GM21423 (cell line): ENCODE data around the gene RAD9A.
"Not testable (repeated sequence)": the region's sequence is repeated elsewhere in the genome, so short reads cannot be mapped to it uniquely, and the experiment has no call there.

Experiments used
- ATAC-seq: cut with Tn5 transposase; IDR thresholded peaks from one replicate; pipeline ENCODE4 v1.9.1; 2021; ENCODE audit warnings: mild to moderate bottlenecking, moderate library complexity; ENCODE audit not compliant: unreplicated experiment

RAD9A gene

DNA sequence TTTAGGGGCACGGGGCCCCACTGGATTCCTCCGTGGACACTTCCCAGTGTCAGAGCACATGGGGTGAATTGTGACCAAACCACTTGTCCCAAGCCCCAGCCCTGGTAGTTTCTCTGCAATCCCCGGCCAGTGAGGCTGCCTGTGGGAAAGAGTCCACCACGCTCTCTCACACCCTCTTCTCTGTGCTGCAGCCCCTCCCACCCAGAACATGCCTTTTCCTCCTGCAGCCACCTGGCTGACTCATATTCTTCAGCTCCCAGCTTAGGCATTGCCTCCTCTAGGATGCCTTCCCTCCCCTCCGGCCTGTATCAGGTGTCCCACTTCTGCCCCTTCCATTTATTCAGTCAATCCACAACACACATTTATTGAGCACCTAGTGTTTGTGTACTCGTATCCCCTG lies 31.1 kb downstream of the RAD9A start:
- ATAC-seq = no peak

DNA sequence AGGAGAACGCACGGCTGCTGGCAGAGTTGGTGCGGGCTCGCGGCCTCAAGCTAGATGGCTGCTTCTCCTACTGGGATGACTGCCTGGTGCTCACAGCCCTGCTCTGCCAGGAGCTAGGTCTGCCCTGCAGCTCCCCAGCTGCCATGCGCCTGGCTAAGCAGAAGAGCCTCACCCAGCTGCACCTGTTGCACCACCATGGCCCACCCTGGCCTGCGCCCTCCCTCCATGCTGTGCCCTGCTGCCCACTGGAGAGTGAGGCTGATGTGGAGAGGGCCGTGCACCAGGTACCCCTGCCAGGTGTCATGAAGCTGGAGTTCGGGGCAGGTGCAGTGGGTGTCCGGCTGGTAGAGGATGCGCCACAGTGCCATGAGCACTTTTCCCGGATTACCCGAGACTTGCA lies 31.7 kb downstream of the RAD9A start:
- ATAC-seq = no peak

DNA sequence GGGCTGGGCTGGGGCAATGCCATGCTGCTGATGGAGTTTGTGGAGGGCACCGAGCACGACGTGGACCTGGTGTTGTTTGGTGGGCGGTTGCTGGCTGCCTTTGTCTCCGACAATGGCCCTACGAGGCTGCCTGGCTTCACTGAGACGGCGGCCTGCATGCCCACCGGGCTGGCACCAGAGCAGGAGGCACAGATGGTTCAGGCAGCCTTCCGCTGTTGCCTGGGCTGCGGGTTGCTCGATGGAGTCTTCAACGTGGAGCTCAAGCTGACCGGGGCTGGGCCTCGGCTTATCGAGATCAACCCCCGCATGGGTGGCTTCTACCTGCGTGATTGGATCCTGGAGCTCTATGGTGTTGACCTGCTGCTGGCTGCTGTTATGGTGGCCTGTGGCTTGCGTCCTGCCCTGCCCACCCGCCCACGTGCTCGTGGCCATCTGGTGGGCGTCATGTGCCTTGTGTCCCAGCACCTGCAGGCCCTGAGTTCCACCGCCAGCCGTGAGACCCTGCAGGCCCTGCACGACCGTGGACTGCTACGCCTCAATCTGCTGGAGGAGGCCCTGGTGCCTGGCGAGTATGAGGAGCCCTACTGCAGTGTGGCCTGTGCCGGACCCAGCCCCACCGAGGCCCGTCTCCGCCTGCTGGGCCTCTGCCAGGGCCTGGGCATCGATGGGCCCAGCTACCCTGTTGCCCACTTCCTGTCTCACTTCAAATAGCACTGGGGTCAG lies 32.3 kb downstream of the RAD9A start:
- ATAC-seq = no peak

DNA sequence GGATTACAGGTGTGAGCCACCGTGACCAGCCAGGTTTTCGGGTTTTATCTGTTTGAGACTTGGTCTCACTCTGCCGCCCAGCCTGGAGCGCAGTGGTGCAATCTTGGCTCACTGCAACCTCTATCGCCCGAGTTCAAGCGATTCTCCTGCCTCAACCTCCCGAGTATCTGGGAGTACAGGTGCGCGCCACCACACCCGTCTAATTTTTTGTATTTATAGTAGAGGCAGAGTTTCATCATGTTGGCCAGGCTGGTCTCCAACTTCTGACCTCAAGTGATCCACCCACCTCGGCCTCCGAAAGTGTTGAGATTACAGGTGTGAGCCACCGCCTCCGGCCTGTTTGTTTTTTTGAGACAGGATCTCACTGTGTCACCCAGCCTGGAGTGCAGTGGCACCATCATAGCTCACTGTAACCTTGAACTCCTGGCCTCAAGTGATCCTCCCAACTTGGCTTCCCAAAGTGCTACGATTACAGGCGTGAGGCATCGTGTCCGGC lies 35.6 kb downstream of the RAD9A start:
- ATAC-seq = not testable (repeated sequence)

DNA sequence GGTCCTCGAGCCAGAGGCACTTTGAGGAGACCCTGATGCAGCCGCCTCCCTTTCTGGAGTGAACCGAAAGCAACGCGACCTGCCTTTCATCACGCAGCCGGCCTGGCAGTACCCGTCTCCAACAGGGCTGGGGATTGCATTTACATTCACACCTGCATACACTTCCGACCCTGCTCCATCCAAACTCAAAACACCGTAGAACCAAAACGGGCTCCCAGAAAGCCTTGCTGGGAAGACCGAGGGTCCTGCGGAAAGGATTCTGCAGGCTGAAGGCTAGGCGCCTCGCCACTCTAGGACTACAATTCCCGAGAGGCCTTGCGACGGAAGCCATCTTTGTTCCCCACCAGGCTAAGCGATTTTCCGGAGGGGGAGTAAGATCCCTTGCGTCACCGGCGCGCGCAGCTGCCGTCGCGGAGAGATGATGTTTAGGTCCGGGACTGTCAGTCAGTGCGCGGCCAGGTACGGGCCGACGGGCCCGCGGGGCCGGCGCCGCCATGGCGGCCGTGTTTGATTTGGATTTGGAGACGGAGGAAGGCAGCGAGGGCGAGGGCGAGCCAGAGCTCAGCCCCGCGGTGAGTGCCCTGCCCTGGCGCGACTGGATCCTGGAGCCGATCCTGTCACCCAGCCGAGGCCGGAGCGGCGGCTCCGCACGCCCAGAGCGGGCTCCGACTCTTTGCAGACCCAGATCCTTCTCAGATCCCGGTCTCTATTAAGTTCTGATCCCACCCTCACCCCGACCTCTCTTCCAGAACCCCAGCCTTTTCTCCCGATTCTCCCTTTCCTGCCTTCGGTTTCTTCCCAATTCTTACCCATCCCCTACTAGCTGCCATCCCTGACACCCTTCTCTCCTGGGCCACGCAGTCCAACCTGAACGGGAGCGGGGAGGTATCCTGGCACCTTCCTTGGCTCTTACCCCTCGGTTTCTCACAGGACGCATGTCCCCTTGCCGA lies 36.5 kb downstream of the RAD9A start, which contains the start of gene RPS6KB2:
TSS of gene RPS6KB2 (plus strand) at position 443 of the 950 bp plus-strand sequence. CDS start at position 495, 52 bp downstream.
- ATAC-seq = peak; percentile 79

DNA sequence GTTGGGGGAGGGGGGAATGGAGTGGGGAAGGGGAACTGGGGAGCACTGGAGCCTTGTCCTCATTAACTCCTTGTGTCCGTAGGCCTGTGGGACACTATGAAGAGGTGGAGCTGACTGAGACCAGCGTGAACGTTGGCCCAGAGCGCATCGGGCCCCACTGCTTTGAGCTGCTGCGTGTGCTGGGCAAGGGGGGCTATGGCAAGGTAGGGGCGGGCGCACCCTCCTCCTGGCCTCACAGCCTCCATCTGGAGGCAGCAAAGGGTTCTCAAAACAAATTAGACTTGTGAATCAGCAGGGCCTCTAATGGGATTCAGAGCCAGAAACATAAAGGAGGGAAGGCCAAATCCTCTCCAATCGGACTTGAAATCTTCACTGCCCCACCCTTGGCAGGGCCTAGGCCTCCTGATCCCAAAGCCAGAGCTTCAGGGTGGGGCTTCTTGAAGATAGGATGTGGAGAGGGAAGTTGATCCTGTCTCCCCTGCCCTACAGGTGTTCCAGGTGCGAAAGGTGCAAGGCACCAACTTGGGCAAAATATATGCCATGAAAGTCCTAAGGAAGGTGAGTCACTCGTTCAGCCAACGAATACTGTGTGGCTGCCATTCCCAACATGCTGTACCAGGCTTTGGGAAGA lies 37.4 kb downstream of the RAD9A start:
- no peak for ATAC-seq

DNA sequence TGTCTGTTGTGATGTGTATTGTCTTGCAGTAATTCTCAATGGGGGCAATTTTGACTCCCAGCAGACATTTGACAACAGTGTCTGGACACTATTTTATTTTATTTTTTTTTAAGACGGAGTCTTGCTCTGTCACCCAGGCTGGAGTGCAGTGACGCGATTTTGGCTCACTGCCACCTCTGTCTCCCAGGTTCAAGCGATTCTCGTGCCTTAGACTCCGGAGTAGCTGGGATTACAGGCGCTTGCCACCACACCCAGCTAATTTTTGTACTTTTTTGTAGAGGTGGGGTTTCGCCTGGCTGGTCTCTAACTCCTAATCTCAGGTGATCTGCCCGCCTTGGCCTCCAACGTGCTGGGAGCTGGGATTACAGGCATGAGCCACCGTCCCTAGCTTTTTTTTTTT lies 37.9 kb downstream of the RAD9A start:
- ATAC-seq = no peak

DNA sequence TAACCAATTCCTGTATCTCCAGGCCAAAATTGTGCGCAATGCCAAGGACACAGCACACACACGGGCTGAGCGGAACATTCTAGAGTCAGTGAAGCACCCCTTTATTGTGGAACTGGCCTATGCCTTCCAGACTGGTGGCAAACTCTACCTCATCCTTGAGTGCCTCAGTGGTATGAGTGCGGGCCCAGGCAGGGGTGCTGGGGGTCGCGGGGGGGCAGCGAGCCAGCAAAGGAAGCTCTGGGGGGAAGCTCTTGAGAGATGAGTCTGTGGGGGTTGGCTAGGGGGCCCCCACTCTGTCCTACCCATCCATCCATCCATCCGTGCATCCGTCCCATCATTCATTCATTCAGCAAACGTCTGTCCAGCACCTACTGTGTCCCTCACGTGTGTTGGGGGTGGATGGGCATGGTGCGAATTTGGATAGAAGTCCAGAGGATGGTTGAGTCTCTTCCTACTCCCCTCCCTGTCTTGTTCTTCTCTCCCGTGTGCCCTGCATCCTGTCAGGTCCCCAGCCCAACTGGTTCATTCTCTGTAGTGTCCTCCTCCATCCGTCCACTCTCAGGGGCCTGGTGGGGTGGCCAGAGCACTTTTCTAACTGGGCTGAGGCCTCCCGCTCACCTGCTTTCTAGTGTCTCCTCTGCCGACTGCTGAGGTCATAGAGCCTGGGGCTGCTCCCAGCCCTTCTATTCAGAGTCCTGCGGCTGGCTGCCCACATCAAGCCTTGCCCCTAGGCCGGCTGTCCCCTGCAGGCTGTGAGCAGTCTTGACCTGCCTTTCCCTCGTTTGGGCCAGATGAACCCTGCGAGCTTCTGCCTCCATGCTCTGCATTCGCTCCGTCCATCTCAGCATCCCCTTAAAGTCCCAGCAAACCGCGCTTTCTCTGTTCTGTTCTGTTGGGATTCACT lies 39.8 kb downstream of the RAD9A start:
- no peak for ATAC-seq

DNA sequence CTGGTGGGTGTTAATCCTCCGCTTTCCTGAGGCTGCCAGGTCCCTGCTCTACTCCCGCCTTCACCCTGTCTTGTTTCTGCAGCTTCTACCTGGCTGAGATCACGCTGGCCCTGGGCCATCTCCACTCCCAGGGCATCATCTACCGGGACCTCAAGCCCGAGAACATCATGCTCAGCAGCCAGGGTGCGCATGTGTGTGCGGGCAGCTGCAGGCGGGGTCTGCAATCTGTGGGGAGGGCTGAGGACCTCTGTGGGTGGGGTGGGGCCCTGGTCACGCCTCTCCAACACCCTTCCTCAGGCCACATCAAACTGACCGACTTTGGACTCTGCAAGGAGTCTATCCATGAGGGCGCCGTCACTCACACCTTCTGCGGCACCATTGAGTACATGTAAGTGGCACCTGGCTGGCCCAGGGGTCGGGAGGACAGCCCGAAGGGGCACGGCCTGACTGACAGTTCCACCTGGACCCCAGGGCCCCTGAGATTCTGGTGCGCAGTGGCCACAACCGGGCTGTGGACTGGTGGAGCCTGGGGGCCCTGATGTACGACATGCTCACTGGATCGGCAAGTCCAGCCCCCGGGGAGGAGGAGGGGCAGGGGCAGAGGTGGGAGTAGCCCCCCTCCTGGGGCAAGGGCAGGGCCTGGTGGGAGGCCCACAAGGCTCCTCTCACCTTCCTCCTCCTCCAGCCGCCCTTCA lies 41.0 kb downstream of the RAD9A start:
- ATAC-seq = no peak

DNA sequence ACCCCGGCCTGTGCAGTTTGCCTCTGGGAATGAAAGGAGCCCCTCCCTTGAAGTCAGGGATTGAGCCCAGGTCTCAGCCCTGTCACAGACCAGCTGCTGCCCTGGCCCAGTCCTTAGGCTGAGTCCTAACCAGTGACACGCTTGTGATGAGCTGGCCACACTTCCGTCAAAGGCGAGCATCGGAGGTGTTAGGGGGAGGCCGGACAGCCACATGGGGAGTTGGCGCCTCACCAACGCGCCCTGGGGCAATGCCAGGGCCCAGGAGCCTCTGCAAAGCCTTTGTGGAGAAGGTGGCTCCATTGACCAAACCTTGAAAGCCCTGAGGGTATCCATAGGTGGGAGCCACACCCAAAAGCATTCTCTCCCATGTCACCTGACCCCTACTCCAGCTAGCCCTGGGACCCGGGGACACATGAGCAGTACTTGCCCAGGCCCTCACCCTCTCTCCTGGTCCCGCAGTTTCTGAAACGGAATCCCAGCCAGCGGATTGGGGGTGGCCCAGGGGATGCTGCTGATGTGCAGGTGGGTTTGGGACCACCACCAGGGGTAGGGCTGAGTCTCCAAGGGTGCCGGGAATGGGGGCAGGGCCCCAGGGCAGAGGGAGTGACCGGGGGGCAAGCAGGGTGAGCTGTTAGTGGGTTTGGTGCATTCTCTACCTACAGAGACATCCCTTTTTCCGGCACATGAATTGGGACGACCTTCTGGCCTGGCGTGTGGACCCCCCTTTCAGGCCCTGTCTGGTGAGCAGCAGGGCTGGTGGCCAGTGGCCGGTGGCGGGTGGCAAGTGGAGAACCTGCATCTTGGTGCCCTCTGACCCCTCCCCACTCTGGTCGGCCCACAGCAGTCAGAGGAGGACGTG lies 42.0 kb downstream of the RAD9A start:
- no peak for ATAC-seq

DNA sequence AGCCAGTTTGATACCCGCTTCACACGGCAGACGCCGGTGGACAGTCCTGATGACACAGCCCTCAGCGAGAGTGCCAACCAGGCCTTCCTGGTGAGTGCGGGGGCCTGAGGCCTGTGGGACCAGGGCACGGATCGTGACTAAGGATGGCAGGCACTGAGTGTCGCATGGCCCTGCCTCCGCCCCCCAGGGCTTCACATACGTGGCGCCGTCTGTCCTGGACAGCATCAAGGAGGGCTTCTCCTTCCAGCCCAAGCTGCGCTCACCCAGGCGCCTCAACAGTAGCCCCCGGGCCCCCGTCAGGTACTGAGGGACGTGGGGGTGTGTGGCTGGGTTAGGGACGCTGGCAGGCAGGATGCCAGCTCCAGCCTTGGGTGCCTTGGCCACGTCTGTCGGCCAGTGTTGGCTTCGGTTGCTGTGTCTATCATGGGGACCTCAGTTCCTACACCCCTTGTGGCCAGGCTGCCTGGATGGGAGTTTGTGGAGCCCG lies 42.7 kb downstream of the RAD9A start:
- ATAC-seq = no peak

DNA sequence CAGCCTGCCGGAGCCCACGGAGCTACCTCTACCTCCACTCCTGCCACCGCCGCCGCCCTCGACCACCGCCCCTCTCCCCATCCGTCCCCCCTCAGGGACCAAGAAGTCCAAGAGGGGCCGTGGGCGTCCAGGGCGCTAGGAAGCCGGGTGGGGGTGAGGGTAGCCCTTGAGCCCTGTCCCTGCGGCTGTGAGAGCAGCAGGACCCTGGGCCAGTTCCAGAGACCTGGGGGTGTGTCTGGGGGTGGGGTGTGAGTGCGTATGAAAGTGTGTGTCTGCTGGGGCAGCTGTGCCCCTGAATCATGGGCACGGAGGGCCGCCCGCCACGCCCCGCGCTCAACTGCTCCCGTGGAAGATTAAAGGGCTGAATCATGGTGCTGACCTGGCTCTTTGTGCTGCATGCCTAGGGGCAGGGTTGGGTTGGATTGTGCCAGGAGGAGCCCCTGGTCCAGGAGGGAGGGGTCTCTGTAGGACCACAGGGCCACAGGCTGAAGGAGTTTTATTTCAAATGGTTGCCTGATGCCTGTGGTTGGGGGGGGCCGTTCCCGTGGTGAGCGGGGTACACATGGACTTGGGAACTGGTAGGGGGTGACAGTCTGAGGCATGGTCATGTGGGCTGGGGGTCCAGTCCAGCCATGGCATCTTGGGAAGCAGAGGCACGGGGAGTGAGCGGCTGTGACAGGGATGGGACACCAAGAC lies 43.4 kb downstream of the RAD9A start:
- no peak for ATAC-seq

DNA sequence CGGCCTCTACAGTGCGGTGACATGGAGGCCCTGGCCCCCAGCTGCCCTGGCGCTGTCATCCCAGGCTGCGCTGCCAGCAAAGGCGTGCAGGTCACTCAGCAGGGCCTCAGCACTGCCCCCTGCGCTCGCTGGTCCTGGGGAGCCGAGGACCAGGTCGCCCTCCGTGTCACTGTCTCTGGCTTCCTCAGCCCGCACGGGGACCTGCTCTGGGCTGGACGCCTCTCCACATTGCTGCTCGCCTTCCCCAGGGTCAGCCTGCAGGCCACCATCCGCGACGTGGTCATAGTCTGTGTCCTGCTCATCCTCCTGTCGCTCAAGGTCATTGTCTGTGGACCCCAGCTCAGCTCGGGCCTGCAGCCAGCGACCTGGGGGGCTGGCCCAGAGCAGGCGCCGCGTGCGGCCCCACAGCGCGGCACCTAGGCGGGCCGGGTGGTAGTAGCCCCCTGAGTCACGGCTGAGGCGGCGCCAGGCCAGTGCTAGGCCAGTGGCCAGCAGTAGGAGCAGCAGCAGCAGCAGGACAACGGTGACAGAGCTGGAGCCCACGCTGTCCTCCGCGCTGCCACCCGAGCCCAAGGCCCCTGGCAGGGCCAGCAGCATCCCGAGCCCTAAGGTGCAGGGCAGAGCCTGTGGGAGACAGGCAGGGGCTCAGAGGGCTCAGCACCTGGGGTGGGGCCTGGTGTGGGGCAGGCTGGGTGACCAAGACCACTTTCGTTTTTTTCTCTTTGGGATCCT lies 44.1 kb downstream of the RAD9A start:
- ATAC-seq = no peak

DNA sequence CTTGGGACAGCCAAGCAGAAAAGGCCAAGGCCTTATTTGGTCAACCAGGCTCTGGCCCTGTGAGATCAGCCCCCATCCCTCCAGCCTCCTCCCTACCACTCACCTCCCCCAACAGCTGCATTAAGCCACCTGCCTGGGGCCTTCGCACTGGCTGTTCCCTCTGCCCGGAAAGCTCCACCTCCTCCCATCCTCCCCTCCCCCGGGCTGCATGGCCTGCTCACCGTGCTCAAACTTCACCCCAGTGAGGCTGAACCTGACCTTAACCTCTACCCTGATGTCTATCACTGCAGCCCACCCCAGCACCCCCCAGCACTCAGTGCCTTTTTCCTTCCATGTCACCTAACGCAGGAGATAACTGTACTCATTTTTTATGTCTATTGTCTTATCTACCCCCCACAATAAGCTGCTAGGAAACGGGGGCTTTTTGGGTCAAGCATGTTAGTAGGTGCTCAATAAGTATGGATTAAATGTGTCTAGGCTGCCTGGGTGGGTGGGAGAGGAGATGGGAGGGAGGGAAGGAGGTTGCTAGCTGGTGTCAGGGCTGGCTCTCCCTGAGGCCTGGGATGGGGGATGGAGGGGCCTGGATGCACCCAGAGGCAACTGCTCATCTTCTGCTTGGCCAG lies 44.8 kb downstream of the RAD9A start:
- ATAC-seq = peak; percentile 33

DNA sequence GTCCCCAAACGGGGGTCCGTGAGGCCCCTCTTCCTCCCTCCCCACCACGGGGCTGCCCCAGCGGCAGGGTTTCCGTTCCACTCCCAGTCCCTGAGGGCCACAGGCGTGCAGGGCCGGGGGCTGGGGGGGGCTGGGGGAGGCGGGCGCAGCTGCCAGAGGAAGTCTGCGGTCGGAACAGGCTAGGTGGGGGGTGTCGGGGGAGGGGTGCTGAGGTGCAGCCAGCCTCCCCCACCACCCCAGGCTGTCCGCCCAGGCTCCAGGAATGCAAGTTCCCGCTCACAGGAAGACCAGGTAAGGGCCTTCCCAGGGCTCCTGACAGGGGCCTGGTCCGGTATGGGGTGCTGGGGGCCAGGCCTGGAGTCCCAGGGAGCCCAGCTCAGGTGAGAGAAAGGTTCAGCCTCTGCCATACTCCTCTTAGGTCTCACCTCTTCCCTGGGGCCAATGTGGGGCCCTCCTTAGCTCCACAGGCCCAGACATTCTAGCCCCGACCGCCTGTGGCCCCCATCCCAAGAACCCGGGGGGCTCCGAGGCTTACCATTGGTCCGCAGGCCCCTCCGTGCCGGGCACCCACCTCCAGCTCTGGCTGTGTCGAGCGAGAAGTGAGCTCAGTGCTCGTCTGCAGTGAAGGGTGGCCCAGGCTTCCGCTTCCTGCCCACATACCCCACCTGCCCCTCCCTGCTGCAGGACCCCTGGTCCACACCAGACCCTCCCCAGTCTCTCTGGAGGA lies 45.5 kb downstream of the RAD9A start, which contains the start of gene PTPRCAP:
TSS of gene PTPRCAP (minus strand) at position 601 of the 727 bp plus-strand sequence. CDS start at position 538, 63 bp downstream.
- ATAC-seq = peak; percentile 31

DNA sequence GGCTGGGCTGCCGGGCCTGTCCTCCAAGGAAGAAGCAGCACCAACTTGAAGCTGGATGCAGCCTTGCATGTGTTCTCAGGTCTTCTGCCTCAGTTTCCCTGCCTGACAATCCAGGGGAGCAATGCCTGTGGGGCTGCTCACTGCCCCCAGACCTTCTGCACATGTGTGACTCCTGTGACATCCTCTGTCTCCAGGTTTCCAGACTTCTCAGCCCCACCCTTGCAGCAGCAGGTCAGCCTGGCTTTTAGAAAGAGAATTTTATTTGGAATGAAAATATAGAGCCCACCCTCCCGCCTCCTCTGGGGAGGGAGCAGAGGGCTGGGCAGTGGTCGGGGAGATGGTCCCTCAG lies 46.0 kb downstream of the RAD9A start:
- ATAC-seq = no peak
